ENCODE measurements around the gene TOR4A. TPM values are rescaled to one million over a fixed set of nuclear protein-coding genes. Genes with fewer than 3 reads are reported as not detected.

The TOR4A gene
- total RNA-seq, 1 donor from 2014 or later: 1.9 TPM

- Mint-ChIP-seq H3K27me3 (ENCODE audit: unreplicated experiment) (no peaks in the 10 kb centered on the region), H3K36me3 (ENCODE audit: unreplicated experiment) (no peaks in the 10 kb centered on the region), H3K9me3 (ENCODE audit: unreplicated experiment) (no peaks in the 10 kb centered on the region), H3K27ac (ENCODE audit: unreplicated experiment) (no peak overlapping the region), H3K4me3 (ENCODE audit: unreplicated experiment) (no peak overlapping the region), H3K4me1 (ENCODE audit: unreplicated experiment) (peaks cover 11% of the 10 kb centered on the region)
- no peak for DNase-seq (ENCODE audit: extremely low spot score, unreplicated experiment)
- TF ChIP-seq CTCF (IDR thresholded peaks at IDR 0.05): no peak
Observed at GRCh38 chr9:137281345-137282116, 4.0 kb downstream of the TOR4A start.

- Mint-ChIP-seq H3K27ac (ENCODE audit: unreplicated experiment) (peak overlapping the region; percentile 45), H3K27me3 (ENCODE audit: unreplicated experiment) (peaks cover 2% of the 10 kb centered on the region), H3K4me1 (ENCODE audit: unreplicated experiment) (peaks cover 2% of the 10 kb centered on the region), H3K9me3 (ENCODE audit: unreplicated experiment) (no peaks in the 10 kb centered on the region), H3K4me3 (ENCODE audit: unreplicated experiment) (no peak overlapping the region), H3K36me3 (ENCODE audit: unreplicated experiment) (no peaks in the 10 kb centered on the region)
- no peak for DNase-seq (ENCODE audit: extremely low spot score, unreplicated experiment)
- TF ChIP-seq CTCF (IDR thresholded peaks at IDR 0.05): peak; percentile 60
Observed at GRCh38 chr9:137286975-137287383, 9.5 kb downstream of the TOR4A start.

- H3K4me3 Mint-ChIP-seq (ENCODE audit: unreplicated experiment): no peak overlapping the region
- peaks cover 6% of the 10 kb centered on the region for H3K27me3 Mint-ChIP-seq (ENCODE audit: unreplicated experiment)
Observed at GRCh38 chr9:137293094-137293481, 15.6 kb downstream of the TOR4A start.

GRCh38 chr9:137293482-137294090, 16.1 kb downstream of the TOR4A start:
- H3K27me3 Mint-ChIP-seq (ENCODE audit: unreplicated experiment): peaks cover 6% of the 10 kb centered on the region
- no peak overlapping the region for H3K4me3 Mint-ChIP-seq (ENCODE audit: unreplicated experiment)
- no peak for DNase-seq (ENCODE audit: extremely low spot score, unreplicated experiment)
- no peak for TF ChIP-seq CTCF (IDR thresholded peaks at IDR 0.05)
- H3K4me1 Mint-ChIP-seq (ENCODE audit: unreplicated experiment): peaks cover 7% of the 10 kb centered on the region
- H3K27ac Mint-ChIP-seq (ENCODE audit: unreplicated experiment): no peak overlapping the region
- no peaks in the 10 kb centered on the region for H3K36me3 Mint-ChIP-seq (ENCODE audit: unreplicated experiment)
- H3K9me3 Mint-ChIP-seq (ENCODE audit: unreplicated experiment): no peaks in the 10 kb centered on the region

More at GRCh38 chr9:137293094-137293481, 15.6 kb downstream of the TOR4A start:
- DNase-seq (ENCODE audit: extremely low spot score, unreplicated experiment): no peak
- peaks cover 7% of the 10 kb centered on the region for H3K4me1 Mint-ChIP-seq (ENCODE audit: unreplicated experiment)
- H3K9me3 Mint-ChIP-seq (ENCODE audit: unreplicated experiment): no peaks in the 10 kb centered on the region
- no peak overlapping the region for H3K27ac Mint-ChIP-seq (ENCODE audit: unreplicated experiment)
- no peak for TF ChIP-seq CTCF (IDR thresholded peaks at IDR 0.05)
- H3K36me3 Mint-ChIP-seq (ENCODE audit: unreplicated experiment): no peaks in the 10 kb centered on the region

GRCh38 chr9:137294091-137294680, 16.7 kb downstream of the TOR4A start:
- no peaks in the 10 kb centered on the region for H3K36me3 Mint-ChIP-seq (ENCODE audit: unreplicated experiment)
- TF ChIP-seq CTCF (IDR thresholded peaks at IDR 0.05): no peak
- peak overlapping the region; percentile 10 for H3K4me3 Mint-ChIP-seq (ENCODE audit: unreplicated experiment)
- peaks cover 7% of the 10 kb centered on the region for H3K4me1 Mint-ChIP-seq (ENCODE audit: unreplicated experiment)
- H3K27me3 Mint-ChIP-seq (ENCODE audit: unreplicated experiment): peaks cover 6% of the 10 kb centered on the region
- DNase-seq (ENCODE audit: extremely low spot score, unreplicated experiment): no peak
- H3K9me3 Mint-ChIP-seq (ENCODE audit: unreplicated experiment): no peaks in the 10 kb centered on the region
- H3K27ac Mint-ChIP-seq (ENCODE audit: unreplicated experiment): no peak overlapping the region

Measured in osteocyte (in vitro differentiated cells).